Ovary (tissue), 9 donors: ENCODE measurements around the gene OLA1. TPM values are rescaled to one million over a fixed set of nuclear protein-coding genes. Genes with fewer than 3 reads are reported as not detected.

Experiments
- DNase-seq, 5 donors: peaks; one replicate each; pipeline ENCODE4 v3.0.0-alpha.2; 2019 to 2020
- H3K27ac ChIP-seq, 2 donors: fragments of 200-600 bp; one replicate each; pipeline versions ENCODE4 v1.5.1 to v1.8.0; 2019 to 2022
- H3K27me3 ChIP-seq: fragments of 200-600 bp; one replicate; pipeline ENCODE4 v1.8.0; 2022
- H3K36me3 ChIP-seq: fragments of 200-600 bp; sonication (generic); one replicate; pipeline ENCODE4 v1.5.1; 2019
- H3K4me1 ChIP-seq: one replicate; pipeline ENCODE4 v1.8.1; 2013; ENCODE audit warnings: mild to moderate bottlenecking, moderate library complexity; ENCODE audit not compliant: insufficient read depth
- H3K4me3 ChIP-seq: fragments of 200-600 bp; sonication (generic); one replicate; pipeline ENCODE4 v1.5.1; 2017
- H3K9me3 ChIP-seq, 2 donors: fragments of 200-600 bp in 1 of 2; sonication (generic) in 1 of 2; one replicate each; pipeline versions ENCODE4 v1.5.1 to v1.8.1; 2013 to 2019; ENCODE audit warnings: mild to moderate bottlenecking in 1 of 2, moderate library complexity in 1 of 2
- CTCF ChIP-seq, 3 donors: fragments of 450-650 bp in 2 of 3; fragments of 200-600 bp in 1 of 3; IDR thresholded peaks; one replicate each; pipeline versions ENCODE4 v1.5.1 to v1.8.0; 2016 to 2022; ENCODE audit warnings: antibody characterized with exemption in 3 of 3, mild to moderate bottlenecking in 1 of 3
- EP300 ChIP-seq: sonication (generic); formaldehyde crosslinking; IDR thresholded peaks from one replicate; pipeline ENCODE4 v1.6.1; 2017; ENCODE audit warnings: antibody characterized with exemption
- POLR2A ChIP-seq: fragments of 450-650 bp; IDR thresholded peaks from one replicate; pipeline ENCODE4 v1.6.1; 2017; ENCODE audit warnings: antibody characterized with exemption, mild to moderate bottlenecking, moderate library complexity
- WGBS, 3 donors: extraction: QIAGEN DNeasy Blood & Tissue Kit in 1 of 3; methylation state at CpG; one replicate each; pipeline versions ENCODE4 v1.1.5 to v1.1.7; 2013 to 2017; 5-methylcytosine and 5-hydroxymethylcytosine counted together
- intact Hi-C, 4 donors: fragments of 100-400 bp; cut with DNase I; formaldehyde crosslinking; loops; one replicate each; pipeline versions ENCODE4 v1.11.0 to v1.15.1; 2022 to 2023
- polyA plus RNA-seq, 2 donors: library from polyadenylated mRNA; stranded (reverse); fragments of 200-250 nt in 1 of 2; fragments of 350-450 nt in 1 of 2; fragmentation: Illumina TruSeq in 1 of 2; extraction: RNeasy Lipid Tissue Mini Kit (QIAGEN cat#74804) in 1 of 2; gene quantifications; one replicate each; pipeline ENCODE4 v1.2.3, GENCODE V29; 2013 to 2014
- total RNA-seq, 7 donors: library from RNA; depleted of rRNA in 2 of 7; stranded (reverse); fragments of >200 nt in 2 of 7; fragmentation: NEBNext Ultra II Directional in 3 of 7; extraction: Animal tissue kit (Norgen Biotek cat#: 25700) in 3 of 7; gene quantifications; one replicate each; pipeline versions ENCODE4 v1.1.0 to v1.2.4, GENCODE V29; 2016 to 2023
- donor health status: DM: no; HTN: no; CAD: no; lungs with moderate emphysema.
- donor health status: DM: no; HTN: no; CAD: no.
- donor health status: Bipolar disorder and iron deficiency.
- donor health status: DM: yes; HTN: yes; CAD: no.
- donor health status: DM: no; HTN: no; CAD: no.
- donor health status: DM: yes; HTN: yes; CAD: no.

The OLA1 gene
- total and polyA plus RNA-seq, 9 donors: 25.6 to 127 (median 45.2) TPM

GRCh38 chr2:174233771-174234275 is 14.5 kb downstream of the OLA1 start:
- 85 to 93% (median 88%) methylated on average over 1 of the region's 1 CpG for WGBS, 3 donors
- TF ChIP-seq POLR2A: no peak
- TF ChIP-seq CTCF (IDR thresholded peaks at IDR 0.05): no peak
- TF ChIP-seq EP300: no peak
- H3K4me3 ChIP-seq: no peak overlapping the region
- no peak overlapping the region for H3K27ac ChIP-seq
- H3K4me1 ChIP-seq: peaks cover 1% of the 10 kb centered on the region
- H3K9me3 ChIP-seq: no peaks in the 10 kb centered on the region
- intact Hi-C loops: no loop called here
- no peaks in the 10 kb centered on the region for H3K36me3 ChIP-seq
- no peak for DNase-seq
- H3K27me3 ChIP-seq: no peaks in the 10 kb centered on the region

- WGBS, 3 donors: 88 to 96% (median 95%) methylated on average over 1 of the region's 1 CpG
- Histone ChIP-seq H3K36me3 (no peaks in the 10 kb centered on the region), H3K27ac (no peak overlapping the region), H3K9me3 (no peaks in the 10 kb centered on the region), H3K4me1 (peaks cover 1% of the 10 kb centered on the region), H3K27me3 (no peaks in the 10 kb centered on the region), H3K4me3 (no peak overlapping the region)
- intact Hi-C loops: no loop called here
- no peak for DNase-seq
- TF ChIP-seq EP300: no peak
- TF ChIP-seq CTCF (IDR thresholded peaks at IDR 0.05): no peak
- TF ChIP-seq POLR2A: no peak
Measured at GRCh38 chr2:174227748-174228147, 20.6 kb downstream of the OLA1 start.

- Histone ChIP-seq H3K4me3 (no peak overlapping the region), H3K27ac (no peak overlapping the region), H3K36me3 (no peaks in the 10 kb centered on the region), H3K9me3 (no peaks in the 10 kb centered on the region), H3K4me1 (no peaks in the 10 kb centered on the region), H3K27me3 (no peaks in the 10 kb centered on the region)
- TF ChIP-seq CTCF (IDR thresholded peaks at IDR 0.05) (no peak), EP300 (no peak), POLR2A (no peak)
- WGBS, 3 donors: 94 to 96% (median 95%) methylated on average over 7 of the region's 7 CpGs
- intact Hi-C loops: no loop called here
- no peak for DNase-seq
Measured at GRCh38 chr2:174224665-174225288, 23.6 kb downstream of the OLA1 start.

- Histone ChIP-seq H3K9me3 (no peaks in the 10 kb centered on the region), H3K4me3 (no peak overlapping the region), H3K36me3 (no peaks in the 10 kb centered on the region), H3K4me1 (no peaks in the 10 kb centered on the region), H3K27ac (no peak overlapping the region), H3K27me3 (no peaks in the 10 kb centered on the region)
- DNase-seq: no peak
- 76 to 97% (median 95%) methylated on average over 5 of the region's 5 CpGs for WGBS, 3 donors
- intact Hi-C loops: no loop called here
- TF ChIP-seq EP300 (no peak), POLR2A (no peak), CTCF (IDR thresholded peaks at IDR 0.05) (no peak)
Measured at GRCh38 chr2:174224125-174224524, 24.2 kb downstream of the OLA1 start.
